ENCODE results near the gene DGKZ. TPM values are rescaled to one million over a fixed set of nuclear protein-coding genes. Genes with fewer than 3 reads are reported as not detected.

The DGKZ gene
- total and polyA plus RNA-seq, 2 donors (not counting 3 experiments of a cell fraction or from before 2014, with no cell fraction given) = 88.8 to 127 TPM

DNA sequence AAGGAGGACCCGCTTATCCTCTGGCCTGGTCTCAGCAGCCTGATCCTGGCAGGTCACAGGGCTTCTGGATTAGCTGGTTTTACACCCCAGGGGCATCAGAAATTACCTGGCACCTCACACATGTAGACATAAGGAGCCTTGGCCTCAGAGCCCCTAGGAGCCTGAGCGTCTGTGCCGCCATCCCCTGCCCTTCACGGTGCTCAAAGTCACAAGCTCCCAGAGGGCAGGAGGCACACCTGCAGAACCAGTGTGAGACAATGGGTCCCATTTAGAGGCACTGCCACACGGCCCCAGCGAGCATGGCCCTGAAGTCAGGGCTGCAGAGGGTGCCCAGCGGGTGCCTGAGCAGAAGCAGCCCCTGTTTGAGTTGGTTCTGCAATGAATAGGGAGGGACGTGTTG, 3.9 kb downstream of the DGKZ start:
- no peaks in the 10 kb centered on the region for H4K20me1 ChIP-seq (replicated peaks; ENCODE audit: control insufficient read depth, extremely low read depth, insufficient read depth, low read length)
- BruUV-seq (replicated peaks) = no TSS peak
- no peaks in the 10 kb centered on the region for H3K27me3 ChIP-seq (ENCODE audit: control insufficient read depth in 2 of 2, insufficient read depth in 2 of 2, low read length in 2 of 2)
- H3K9me3 ChIP-seq (replicated peaks; ENCODE audit: control insufficient read depth, insufficient read depth, low read length) = no peaks in the 10 kb centered on the region
- CTCF ChIA-PET = interaction anchor here (0.7 to 10.8 kb wide), 7 partner anchors 14 to 112 kb away, joined by 3 to 200 read pairs (median 5); partner anchors contain the start of gene MDK
- no peak overlapping the region for H3K4me2 ChIP-seq (ENCODE audit: insufficient read depth, low read length)
- no peak for DNase-seq (ENCODE audit: low read depth, low spot score)
- peaks cover 21% of the 10 kb centered on the region for H3K4me1 ChIP-seq (ENCODE audit: control insufficient read depth, extremely low read depth, insufficient read depth, low read length)
- H3K9ac ChIP-seq (replicated peaks; ENCODE audit: extremely low read depth, insufficient read depth, low read length) = no peak overlapping the region
- H3K36me3 ChIP-seq (ENCODE audit: control insufficient read depth in 2 of 2, extremely low read depth in 1 of 2, insufficient read depth in 2 of 2, low read length in 2 of 2) = peaks cover 2 to 12% of the 10 kb centered on the region in 2 experiments
- intact Hi-C loops (cut with micrococcal nuclease) (no loop called here), dilution Hi-C loops (cut with MboI; ENCODE audit: extremely low pct_ligation_motif_present, low sequenced_read_pairs) (no loop called here)
- no peak overlapping the region for H3K4me3 ChIP-seq (replicated peaks in 1 of 3; ENCODE audit: insufficient read depth in 1 of 3, low read depth in 1 of 3, low read length in 3 of 3)
- POLR2A ChIA-PET = no interaction called here
- FAIRE-seq = no peak
- H3K79me2 ChIP-seq (ENCODE audit: control insufficient read depth, insufficient read depth, low read length) = peaks cover 70% of the 10 kb centered on the region
- no peak overlapping the region for H3K27ac ChIP-seq (ENCODE audit: insufficient read depth, low read depth, low read length)
- H3K9me1 ChIP-seq (replicated peaks; ENCODE audit: control insufficient read depth, extremely low read depth, insufficient read depth, low read length) = no peaks in the 10 kb centered on the region
- H2AFZ ChIP-seq (ENCODE audit: low read depth, low read length) = no peak overlapping the region
- TF ChIP-seq EZH2 (IDR thresholded peaks at IDR 0.05; ENCODE audit: borderline replicate concordance, low read depth, low read length, severe bottlenecking) (no peak), POLR2AphosphoS5 (IDR thresholded peaks at IDR 0.05; ENCODE audit: insufficient read depth, low read depth, low read length) (no peak), JUN (IDR thresholded peaks at IDR 0.05; ENCODE audit: borderline replicate concordance, insufficient read depth, insufficient read length, low read depth) (no peak), POLR2A (IDR thresholded peaks at IDR 0.05; ENCODE audit: low read depth, low read length) (no peak), FOS (IDR thresholded peaks at IDR 0.05; ENCODE audit: borderline replicate concordance, insufficient read depth, low read length) (no peak), GATA2 (IDR thresholded peaks at IDR 0.05; ENCODE audit: insufficient read depth, insufficient read length, low read depth, low read length) (no peak), MYC (IDR thresholded peaks at IDR 0.05; ENCODE audit: low read depth, low read length) (no peak)
- TF ChIP-seq, protein P1, sequence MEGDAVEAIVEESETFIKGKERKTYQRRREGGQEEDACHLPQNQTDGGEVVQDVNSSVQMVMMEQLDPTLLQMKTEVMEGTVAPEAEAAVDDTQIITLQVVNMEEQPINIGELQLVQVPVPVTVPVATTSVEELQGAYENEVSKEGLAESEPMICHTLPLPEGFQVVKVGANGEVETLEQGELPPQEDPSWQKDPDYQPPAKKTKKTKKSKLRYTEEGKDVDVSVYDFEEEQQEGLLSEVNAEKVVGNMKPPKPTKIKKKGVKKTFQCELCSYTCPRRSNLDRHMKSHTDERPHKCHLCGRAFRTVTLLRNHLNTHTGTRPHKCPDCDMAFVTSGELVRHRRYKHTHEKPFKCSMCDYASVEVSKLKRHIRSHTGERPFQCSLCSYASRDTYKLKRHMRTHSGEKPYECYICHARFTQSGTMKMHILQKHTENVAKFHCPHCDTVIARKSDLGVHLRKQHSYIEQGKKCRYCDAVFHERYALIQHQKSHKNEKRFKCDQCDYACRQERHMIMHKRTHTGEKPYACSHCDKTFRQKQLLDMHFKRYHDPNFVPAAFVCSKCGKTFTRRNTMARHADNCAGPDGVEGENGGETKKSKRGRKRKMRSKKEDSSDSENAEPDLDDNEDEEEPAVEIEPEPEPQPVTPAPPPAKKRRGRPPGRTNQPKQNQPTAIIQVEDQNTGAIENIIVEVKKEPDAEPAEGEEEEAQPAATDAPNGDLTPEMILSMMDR (IDR thresholded peaks at IDR 0.05; ENCODE audit: extremely low read depth in 1 of 2, insufficient read depth in 1 of 2, low read depth in 1 of 2, low read length in 2 of 2) = no peak
- TF ChIP-seq, protein P2, sequence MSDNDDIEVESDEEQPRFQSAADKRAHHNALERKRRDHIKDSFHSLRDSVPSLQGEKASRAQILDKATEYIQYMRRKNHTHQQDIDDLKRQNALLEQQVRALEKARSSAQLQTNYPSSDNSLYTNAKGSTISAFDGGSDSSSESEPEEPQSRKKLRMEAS (IDR thresholded peaks at IDR 0.05; ENCODE audit: insufficient read depth, insufficient read length) = no peak
